Pancreas (tissue), 10 donors: ENCODE results near the gene UBE3B. TPM values are rescaled to one million over a fixed set of nuclear protein-coding genes. Genes with fewer than 3 reads are reported as not detected.
"Not testable (repeated sequence)": the region's sequence is repeated elsewhere in the genome, so short reads cannot be mapped to it uniquely, and the experiment has no call there.

Source experiments
- ATAC-seq, 4 donors: fragments of 200-7000 bp; cut with Tn5 transposase; one replicate each; pipeline versions ENCODE4 v1.8.0 to v1.9.1; 2020; ENCODE audit warnings: mild to moderate bottlenecking in 4 of 4, moderate library complexity in 4 of 4
- DNase-seq, 6 donors: peaks; one replicate each; pipeline ENCODE4 v3.0.0-alpha.2; 2020
- FAIRE-seq: peaks from 2 replicates; lab custom pipeline; 2012; peaks lifted over from hg19 to GRCh38; lab: Jason Lieb, UNC
- H3K27ac ChIP-seq, 4 donors: fragments of 200-600 bp; sonication (generic); 1 replicate in 3 of 4; 2 replicates in 1 of 4; pipeline versions ENCODE4 v1.5.0 to v1.8.0; 2020
- H3K27me3 ChIP-seq, 4 donors: fragments of 200-600 bp; one replicate each; pipeline ENCODE4 v1.8.0; 2021
- H3K36me3 ChIP-seq, 3 donors: fragments of 200-600 bp; sonication (generic) in 1 of 3; one replicate each; pipeline versions ENCODE4 v1.5.0 to v1.8.0; 2020 to 2021
- H3K4me1 ChIP-seq, 3 donors: fragments of 200-600 bp; one replicate each; pipeline ENCODE4 v1.8.0; 2021
- H3K4me3 ChIP-seq, 4 donors: fragments of 200-600 bp; sonication (generic) in 2 of 4; one replicate each; pipeline versions ENCODE4 v1.5.0 to v1.8.0; 2020 to 2021
- H3K9me3 ChIP-seq, 4 donors: fragments of 200-600 bp; one replicate each; pipeline ENCODE4 v1.8.0; 2021
- CTCF ChIP-seq, 4 donors: fragments of 200-600 bp; sonication (generic) in 3 of 4; IDR thresholded peaks; one replicate each; pipeline versions ENCODE4 v1.5.0 to v1.8.0; 2021; ENCODE audit warnings: antibody characterized with exemption in 4 of 4
- WGBS, 2 donors: extraction: QIAGEN DNeasy Blood & Tissue Kit; methylation state at CpG; one replicate each; pipeline ENCODE4 v1.1.7; 2013; 5-methylcytosine and 5-hydroxymethylcytosine counted together
- intact Hi-C, 3 donors: fragments of 100-400 bp; cut with DNase I; formaldehyde crosslinking; loops; one replicate each; pipeline versions ENCODE4 v1.11.1 to v1.14.2; 2022
- polyA plus RNA-seq, 2 donors: library from polyadenylated mRNA; stranded (reverse); fragments of 200-250 nt; gene quantifications; one replicate each; pipeline ENCODE4 v1.2.3, GENCODE V29; 2013
- total RNA-seq, 6 donors: library from RNA; stranded (reverse); fragmentation: NEBNext Ultra II Directional in 4 of 6; extraction: Animal tissue kit (Norgen Biotek cat#: 25700) in 4 of 6; gene quantifications; one replicate each; pipeline versions ENCODE4 v1.2.1 to v1.2.4, GENCODE V29; 2021 to 2023
- donor health status: healthy with polysubstance abuse.
- donor health status: DM: no; HTN: no; CAD: no; lungs with moderate emphysema.
- donor health status: DM: no; HTN: no; CAD: no.
- donor health status: control.
- donor health status: control.
- donor health status: Bipolar disorder and iron deficiency.
- donor health status: DM: yes; HTN: yes; CAD: no.
- donor health status: DM: no; HTN: no; CAD: no.
- donor health status: DM: no; HTN: no; CAD: no.
- donor health status: DM: yes; HTN: yes; CAD: no.

Gene UBE3B
- total and polyA plus RNA-seq, 8 donors: 9.8 to 25.6 (median 13.8) TPM

DNA sequence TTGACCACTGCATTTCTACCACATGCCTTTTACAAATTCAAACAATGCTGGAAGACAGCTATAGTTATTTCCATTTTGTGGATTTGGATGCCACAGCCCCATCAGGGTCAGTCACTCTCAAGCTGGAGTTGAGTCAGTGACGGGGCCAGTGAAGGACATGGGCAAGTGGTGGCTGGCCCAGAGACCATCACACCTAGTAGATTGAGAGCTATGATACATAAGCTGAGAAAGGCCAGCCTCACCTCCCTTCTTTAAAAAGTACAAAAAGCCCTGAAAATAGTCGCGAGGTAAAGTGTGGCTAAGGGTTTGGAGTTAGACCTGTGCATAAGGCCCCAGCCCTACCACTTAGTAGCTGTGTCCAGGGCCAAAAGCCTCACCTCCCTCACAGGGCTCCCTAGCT, 4.4 kb upstream of the UBE3B start:
- no peak for TF ChIP-seq CTCF (IDR thresholded peaks at IDR 0.05)
- DNase-seq: no peak
- intact Hi-C loops: no loop called here
- ATAC-seq: no peak
- 85 to 88% methylated on average over 3 of the region's 3 CpGs for WGBS, 2 donors
- FAIRE-seq: no peak
- peaks cover 0 to 5% (median 0%) of the 10 kb centered on the region in 3 donors for H3K4me1 ChIP-seq
- no peaks in the 10 kb centered on the region for H3K9me3 ChIP-seq
- no peak overlapping the region for H3K27ac ChIP-seq
- H3K27me3 ChIP-seq: no peaks in the 10 kb centered on the region
- no peak overlapping the region for H3K4me3 ChIP-seq
- no peaks in the 10 kb centered on the region for H3K36me3 ChIP-seq

- H3K27ac ChIP-seq, intact Hi-C loops, H3K36me3 ChIP-seq, DNase-seq, H3K4me3 ChIP-seq, FAIRE-seq, H3K9me3 ChIP-seq, ATAC-seq, H3K27me3 ChIP-seq: not testable (repeated sequence)
- peaks cover 0 to 12% (median 7%) of the 10 kb centered on the region in 3 donors for H3K4me1 ChIP-seq
- 87 to 90% methylated on average over 16 of the region's 16 CpGs for WGBS, 2 donors
Observed at GRCh38 chr12:109473526-109474270, 3.7 kb upstream of the UBE3B start.

DNA sequence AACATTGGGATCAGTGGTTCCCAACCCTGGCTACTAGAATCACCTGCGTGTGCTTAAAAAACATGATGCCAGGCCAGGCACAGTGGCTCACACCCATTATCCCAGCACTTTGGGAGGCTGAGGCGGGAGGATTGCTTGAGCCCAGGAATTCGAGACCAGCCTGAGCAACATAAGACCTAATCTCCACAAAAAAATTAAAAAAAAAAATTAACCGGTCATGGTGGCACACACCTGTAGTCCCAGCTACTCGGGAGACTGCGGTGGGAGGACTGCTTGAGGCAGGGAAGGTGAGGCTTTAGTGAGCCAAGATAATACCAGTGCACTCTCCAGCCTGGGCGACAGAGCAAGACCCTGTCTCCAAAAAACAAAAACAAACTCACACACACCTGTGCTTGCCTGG, 2.3 kb upstream of the UBE3B start:
- ATAC-seq (no peak), FAIRE-seq (no peak), DNase-seq (no peak)
- H3K27ac ChIP-seq: no peak overlapping the region
- 84 to 91% methylated on average over 7 of the region's 7 CpGs for whole genome bisulfite sequencing, 2 donors
- no peaks in the 10 kb centered on the region for H3K9me3 ChIP-seq
- intact Hi-C loops: no loop called here
- H3K27me3 ChIP-seq: no peaks in the 10 kb centered on the region
- H3K4me3 ChIP-seq: no peak overlapping the region
- TF ChIP-seq CTCF (IDR thresholded peaks at IDR 0.05): no peak
- no peaks in the 10 kb centered on the region for H3K36me3 ChIP-seq
- H3K4me1 ChIP-seq: peaks cover 0 to 16% (median 7%) of the 10 kb centered on the region in 3 donors

DNA sequence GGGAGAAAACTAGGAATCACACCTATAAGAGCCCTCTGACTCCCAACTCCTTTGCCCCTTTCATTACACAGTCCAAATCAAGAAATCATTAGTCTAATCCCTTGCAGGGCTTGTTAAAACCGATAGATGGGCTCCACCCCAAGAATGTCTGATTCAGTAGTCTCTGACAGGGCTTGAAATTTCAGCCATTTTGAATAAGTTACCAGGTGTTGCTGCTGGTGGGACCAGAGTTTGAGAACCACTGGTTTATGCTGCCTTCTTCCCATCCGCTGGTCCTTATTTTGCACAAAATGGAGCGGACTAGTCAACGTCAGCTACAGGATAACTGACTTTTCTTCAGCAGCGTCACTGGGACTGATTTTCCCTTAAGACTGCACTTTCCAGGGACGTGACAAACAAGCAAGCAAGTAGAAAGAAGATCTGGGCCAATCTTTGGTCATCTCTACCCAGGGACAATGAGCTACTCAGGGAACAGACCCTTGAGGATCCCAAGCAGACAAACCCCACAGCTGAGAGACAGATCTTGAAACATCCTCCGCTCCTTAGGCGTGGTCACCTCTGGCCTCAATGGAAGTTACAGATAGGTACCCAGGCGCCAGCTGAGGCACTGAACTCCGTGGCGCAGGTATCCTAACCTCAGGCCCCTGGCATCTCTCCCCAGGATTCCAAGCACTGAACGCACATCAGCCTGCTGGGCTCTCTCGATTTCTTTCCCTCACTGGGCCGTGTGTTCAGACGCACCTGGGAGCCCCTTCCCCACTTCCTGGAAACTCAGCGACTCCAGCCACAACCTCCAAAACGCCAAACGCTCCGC, 1.2 kb upstream of the UBE3B start:
- no peak overlapping the region for H3K27ac ChIP-seq
- H3K4me3 ChIP-seq: peak overlapping the region; percentile 78 to 100 (median 88)
- peaks cover 0 to 16% (median 7%) of the 10 kb centered on the region in 3 donors for H3K4me1 ChIP-seq
- ATAC-seq (peak in 1 of 4 donors; percentile 6), FAIRE-seq (no peak), DNase-seq (no peak)
- H3K36me3 ChIP-seq: no peaks in the 10 kb centered on the region
- no peaks in the 10 kb centered on the region for H3K27me3 ChIP-seq
- H3K9me3 ChIP-seq: no peaks in the 10 kb centered on the region
- TF ChIP-seq CTCF (IDR thresholded peaks at IDR 0.05): no peak
- intact Hi-C loops: no loop called here
- 14% methylated on average over 19 of the region's 19 CpGs for WGBS, 2 donors

- FAIRE-seq (no peak), ATAC-seq (peak in 3 of 4 donors; percentile 2 to 20 (median 4)), DNase-seq (no peak)
- Histone ChIP-seq H3K4me3 (peak overlapping the region; percentile 78 to 100 (median 88)), H3K4me1 (peaks cover 0 to 16% (median 7%) of the 10 kb centered on the region in 3 donors), H3K9me3 (no peaks in the 10 kb centered on the region), H3K27me3 (no peaks in the 10 kb centered on the region), H3K27ac (peak overlapping the region in 3 of 4 donors; percentile 87 to 95 (median 93)), H3K36me3 (peaks cover 0 to 2% (median 0%) of the 10 kb centered on the region in 3 donors)
- WGBS, 2 donors: 1 to 2% methylated on average over 11 of the region's 11 CpGs
- intact Hi-C loops: no loop called here
- no peak for TF ChIP-seq CTCF (IDR thresholded peaks at IDR 0.05)
Observed at GRCh38 chr12:109476807-109477184, 638 bp upstream of the UBE3B start.
